Karpas-422 (cell line): ENCODE data around the gene TRIM14. TPM values are rescaled to one million over a fixed set of nuclear protein-coding genes. Genes with fewer than 3 reads are reported as not detected.

Experiments
- DNase-seq: peaks from one replicate; pipeline ENCODE4 v3.0.0-alpha.2; 2015
- H2AFZ ChIP-seq: fragments of 200-600 bp; sonication (generic); 2 replicates; pipeline ENCODE4 v1.6.1; 2014; ENCODE audit warnings: antibody characterized with exemption, low read length, mixed read lengths
- H3K27ac ChIP-seq: fragments of 200-600 bp; sonication (generic); 2 replicates; pipeline ENCODE4 v1.5.1; 2014; ENCODE audit warnings: mild to moderate bottlenecking, low read length, moderate library complexity
- H3K27me3 ChIP-seq: fragments of 200-600 bp; sonication (generic); 2 replicates; pipeline ENCODE4 v1.6.1; 2014; ENCODE audit warnings: low read length, mixed read lengths
- H3K36me3 ChIP-seq: fragments of 200-600 bp; sonication (generic); 2 replicates; pipeline ENCODE4 v1.6.1; 2014; ENCODE audit warnings: low read length, mixed read lengths; ENCODE audit not compliant: insufficient read depth
- H3K4me1 ChIP-seq: fragments of 200-600 bp; sonication (generic); 2 replicates; pipeline ENCODE4 v1.6.1; 2014; ENCODE audit warnings: mild to moderate bottlenecking, low read length, mixed read lengths
- H3K4me2 ChIP-seq: fragments of 200-600 bp; sonication (generic); 2 replicates; pipeline ENCODE4 v1.6.1; 2014; ENCODE audit warnings: low read length, low read depth, mild to moderate bottlenecking; ENCODE audit not compliant: poor library complexity, severe bottlenecking
- H3K4me3 ChIP-seq: fragments of 200-600 bp; sonication (generic); 2 replicates; pipeline ENCODE4 v1.5.1; 2014; ENCODE audit warnings: mild to moderate bottlenecking, antibody characterized with exemption, low read length, mixed read lengths
- H3K79me2 ChIP-seq: fragments of 200-600 bp; sonication (generic); 2 replicates; pipeline ENCODE4 v1.6.1; 2014; ENCODE audit warnings: mild to moderate bottlenecking, low read length, mixed read lengths
- H3K9ac ChIP-seq: fragments of 200-600 bp; sonication (generic); 2 replicates; pipeline ENCODE4 v1.6.0; 2014; ENCODE audit warnings: low read length
- H3K9me2 ChIP-seq: fragments of 200-600 bp; sonication (generic), shearing (Covaris generic); replicated peaks from 2 replicates; pipeline ENCODE4 v1.6.0; 2014; ENCODE audit warnings: mild to moderate bottlenecking, low read length, moderate library complexity; ENCODE audit not compliant: insufficient read depth
- H3K9me3 ChIP-seq: fragments of 300-700, 200-600 bp; sonication (generic); 2 replicates; pipeline ENCODE4 v1.6.1; 2014; ENCODE audit warnings: low read length, mixed read lengths
- H4K20me1 ChIP-seq: fragments of 200-600 bp; sonication (generic); 2 replicates; pipeline ENCODE4 v1.6.1; 2014; ENCODE audit warnings: mild to moderate bottlenecking, antibody characterized with exemption, low read length, low read depth; ENCODE audit not compliant: insufficient read depth
- total RNA-seq: library from RNA; depleted of rRNA; stranded (reverse); fragments of >200 nt; shearing (Covaris generic); gene quantifications from 2 replicates; pipeline ENCODE4 v1.2.3, GENCODE V29; 2014; ENCODE audit warnings: low replicate concordance; rRNA removed

The TRIM14 gene, protein sequence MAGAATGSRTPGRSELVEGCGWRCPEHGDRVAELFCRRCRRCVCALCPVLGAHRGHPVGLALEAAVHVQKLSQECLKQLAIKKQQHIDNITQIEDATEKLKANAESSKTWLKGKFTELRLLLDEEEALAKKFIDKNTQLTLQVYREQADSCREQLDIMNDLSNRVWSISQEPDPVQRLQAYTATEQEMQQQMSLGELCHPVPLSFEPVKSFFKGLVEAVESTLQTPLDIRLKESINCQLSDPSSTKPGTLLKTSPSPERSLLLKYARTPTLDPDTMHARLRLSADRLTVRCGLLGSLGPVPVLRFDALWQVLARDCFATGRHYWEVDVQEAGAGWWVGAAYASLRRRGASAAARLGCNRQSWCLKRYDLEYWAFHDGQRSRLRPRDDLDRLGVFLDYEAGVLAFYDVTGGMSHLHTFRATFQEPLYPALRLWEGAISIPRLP
- total RNA-seq, result 17.5 and 18.3 TPM in 2 replicates

GRCh38 chr9:98118640-98119601, at the start of gene TRIM14:
TSS of gene TRIM14 (minus strand) at chr9:98119222. CDS start at chr9:98119188, 34 bp downstream.
- Histone ChIP-seq H3K4me3 (peak within 1 kb of the TSS; percentile 81), H3K79me2 (peaks cover 18% of the 10 kb centered on the region), H3K27ac (peak within 1 kb of the TSS; percentile 74), H3K4me1 (peaks cover 32% of the 10 kb centered on the region), H3K9me3 (no peaks in the 10 kb centered on the region), H3K9me2 (no peaks in the 10 kb centered on the region), H3K36me3 (no peaks in the 10 kb centered on the region), H3K9ac (peak within 1 kb of the TSS; percentile 82), H3K27me3 (no peaks in the 10 kb centered on the region), H2AFZ (peak within 1 kb of the TSS; percentile 19; the same call in 1 of the 2 replicates), H4K20me1 (no peaks in the 10 kb centered on the region), H3K4me2 (peak within 1 kb of the TSS; percentile 71)
- peak; percentile 80 for DNase-seq

GRCh38 chr9:98168153-98168780, 49.2 kb upstream of the TRIM14 start:
- peak overlapping the region; percentile 83 for H3K27ac ChIP-seq
- H3K4me3 ChIP-seq, result peak overlapping the region; percentile 62
- DNase-seq, result peak; percentile 45
- peak overlapping the region; percentile 85 for H3K4me2 ChIP-seq
- H3K79me2 ChIP-seq, result no peaks in the 10 kb centered on the region
- H3K9me2 ChIP-seq, result no peaks in the 10 kb centered on the region
- no peaks in the 10 kb centered on the region for H4K20me1 ChIP-seq
- H3K36me3 ChIP-seq, result no peaks in the 10 kb centered on the region
- peaks cover 38% of the 10 kb centered on the region for H3K4me1 ChIP-seq
- no peaks in the 10 kb centered on the region for H3K27me3 ChIP-seq
- no peaks in the 10 kb centered on the region for H3K9me3 ChIP-seq
- peak overlapping the region; percentile 73 for H3K9ac ChIP-seq
- H2AFZ ChIP-seq, result peak overlapping the region; percentile 89

DNA sequence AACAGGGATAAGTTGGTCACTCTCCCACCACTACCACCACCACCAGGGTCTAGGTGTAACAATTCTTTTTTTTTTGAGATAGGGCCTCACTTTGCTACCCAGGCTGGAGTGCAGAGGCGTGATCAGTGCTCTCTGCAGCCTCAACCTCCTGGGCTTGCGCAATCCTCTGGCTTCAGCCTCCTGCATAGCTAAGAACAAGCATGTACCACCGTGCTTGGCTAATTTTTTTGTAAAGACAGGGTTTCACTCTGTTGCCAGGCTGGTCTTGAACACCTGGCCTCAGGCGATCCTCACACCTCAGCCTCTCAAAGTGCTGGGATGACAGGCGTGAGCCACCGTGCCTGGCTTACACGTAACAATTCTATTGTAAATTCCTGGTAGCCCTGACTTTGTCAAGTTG, 45.9 kb upstream of the TRIM14 start:
- Histone ChIP-seq H3K9me2 (no peaks in the 10 kb centered on the region), H4K20me1 (no peaks in the 10 kb centered on the region), H3K27ac (no peak overlapping the region), H3K79me2 (no peaks in the 10 kb centered on the region), H3K9ac (no peak overlapping the region), H3K27me3 (no peaks in the 10 kb centered on the region), H3K36me3 (no peaks in the 10 kb centered on the region), H3K4me2 (no peak overlapping the region), H3K9me3 (no peaks in the 10 kb centered on the region), H3K4me1 (peaks cover 28% of the 10 kb centered on the region), H2AFZ (no peak overlapping the region), H3K4me3 (no peak overlapping the region)
- no peak for DNase-seq

GRCh38 chr9:98162613-98163012, 43.6 kb upstream of the TRIM14 start:
- Histone ChIP-seq H3K4me3 (no peak overlapping the region), H3K27ac (no peak overlapping the region), H3K4me1 (peaks cover 5% of the 10 kb centered on the region), H3K9ac (no peak overlapping the region), H3K36me3 (no peaks in the 10 kb centered on the region), H3K4me2 (no peak overlapping the region), H3K9me3 (no peaks in the 10 kb centered on the region), H3K9me2 (no peaks in the 10 kb centered on the region), H2AFZ (no peak overlapping the region), H3K27me3 (no peaks in the 10 kb centered on the region), H4K20me1 (no peaks in the 10 kb centered on the region), H3K79me2 (no peaks in the 10 kb centered on the region)
- no peak for DNase-seq

GRCh38 chr9:98161851-98162250, 42.8 kb upstream of the TRIM14 start:
- Histone ChIP-seq H3K27me3 (no peaks in the 10 kb centered on the region), H3K9ac (no peak overlapping the region), H3K4me1 (peaks cover 5% of the 10 kb centered on the region; the same call in 1 of the 2 replicates), H2AFZ (no peak overlapping the region), H3K27ac (no peak overlapping the region), H3K36me3 (no peaks in the 10 kb centered on the region), H3K4me3 (no peak overlapping the region), H3K9me3 (no peaks in the 10 kb centered on the region), H3K79me2 (no peaks in the 10 kb centered on the region), H3K9me2 (no peaks in the 10 kb centered on the region), H4K20me1 (no peaks in the 10 kb centered on the region), H3K4me2 (no peak overlapping the region)
- DNase-seq, result no peak

DNA sequence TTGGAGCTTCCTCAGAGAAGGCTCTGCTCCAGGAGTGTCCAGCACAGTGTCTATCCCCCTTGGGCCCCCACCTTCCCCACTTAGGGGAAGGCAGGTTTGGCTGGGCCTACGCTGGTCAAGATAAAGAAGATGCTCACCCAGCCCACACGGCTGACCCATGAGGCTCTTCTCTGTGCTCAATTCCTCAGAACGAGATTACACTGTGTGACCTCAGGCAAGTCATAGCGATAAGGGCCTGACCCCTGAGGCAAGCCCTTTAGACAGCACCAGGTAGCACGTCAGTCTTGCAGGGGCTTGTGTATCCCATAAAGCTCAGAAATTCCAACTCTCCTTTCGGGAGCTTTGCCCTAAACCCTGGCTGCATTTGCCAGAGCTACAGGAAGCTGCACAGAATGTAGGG, 40.8 kb upstream of the TRIM14 start:
- H2AFZ ChIP-seq, result no peak overlapping the region
- no peaks in the 10 kb centered on the region for H3K4me1 ChIP-seq
- H3K36me3 ChIP-seq, result no peaks in the 10 kb centered on the region
- H3K4me3 ChIP-seq, result no peak overlapping the region
- no peaks in the 10 kb centered on the region for H3K9me3 ChIP-seq
- DNase-seq, result no peak
- H3K27me3 ChIP-seq, result no peaks in the 10 kb centered on the region
- no peak overlapping the region for H3K9ac ChIP-seq
- H3K27ac ChIP-seq, result no peak overlapping the region
- H3K4me2 ChIP-seq, result no peak overlapping the region
- no peaks in the 10 kb centered on the region for H4K20me1 ChIP-seq
- no peaks in the 10 kb centered on the region for H3K9me2 ChIP-seq
- H3K79me2 ChIP-seq, result no peaks in the 10 kb centered on the region

- H3K36me3 ChIP-seq, result no peaks in the 10 kb centered on the region
- DNase-seq, result no peak
- H3K4me3 ChIP-seq, result no peak overlapping the region
- no peaks in the 10 kb centered on the region for H3K27me3 ChIP-seq
- H3K9me2 ChIP-seq, result no peaks in the 10 kb centered on the region
- no peak overlapping the region for H2AFZ ChIP-seq
- no peaks in the 10 kb centered on the region for H4K20me1 ChIP-seq
- no peaks in the 10 kb centered on the region for H3K4me1 ChIP-seq
- no peak overlapping the region for H3K9ac ChIP-seq
- no peaks in the 10 kb centered on the region for H3K79me2 ChIP-seq
- no peak overlapping the region for H3K4me2 ChIP-seq
- H3K9me3 ChIP-seq, result no peaks in the 10 kb centered on the region
- no peak overlapping the region for H3K27ac ChIP-seq
These were observed 40.3 kb upstream of the TRIM14 start for GRCh38 chr9:98159301-98159700.
